ENCODE measurements around the gene PRR5L.

Gene PRR5L

GRCh38 chr11:36417154-36417553, 121.1 kb downstream of the PRR5L start:
- TF ChIP-seq POLR2A (IDR thresholded peaks at IDR 0.05; ENCODE audit: low read depth, low read length): no peak
- TF ChIP-seq TAF1 (IDR thresholded peaks at IDR 0.05; ENCODE audit: borderline replicate concordance, low read depth, low read length): no peak
- no peak for TF ChIP-seq POLR2AphosphoS5 (IDR thresholded peaks at IDR 0.05; ENCODE audit: low read depth, low read length)
- FAIRE-seq: peak; percentile 30
- DNase-seq (ENCODE audit: insufficient read length): no peak

- DNase-seq (ENCODE audit: insufficient read length): no peak
- TF ChIP-seq POLR2A (IDR thresholded peaks at IDR 0.05; ENCODE audit: low read depth, low read length): no peak
- FAIRE-seq: no peak
Measured at GRCh38 chr11:36419791-36420424, 123.8 kb downstream of the PRR5L start.

- DNase-seq (ENCODE audit: insufficient read length) (no peak), FAIRE-seq (no peak)
- TF ChIP-seq POLR2A (IDR thresholded peaks at IDR 0.05; ENCODE audit: low read depth, low read length): no peak
- no peak for TF ChIP-seq POLR2AphosphoS5 (IDR thresholded peaks at IDR 0.05; ENCODE audit: low read depth, low read length)
- TF ChIP-seq TAF1 (IDR thresholded peaks at IDR 0.05; ENCODE audit: borderline replicate concordance, low read depth, low read length): no peak
Measured at GRCh38 chr11:36421546-36422155, 125.6 kb downstream of the PRR5L start.

GRCh38 chr11:36425561-36426081, 129.5 kb downstream of the PRR5L start:
- TF ChIP-seq TAF1 (IDR thresholded peaks at IDR 0.05; ENCODE audit: borderline replicate concordance, low read depth, low read length) (no peak), POLR2A (IDR thresholded peaks at IDR 0.05; ENCODE audit: low read depth, low read length) (no peak), POLR2AphosphoS5 (IDR thresholded peaks at IDR 0.05; ENCODE audit: low read depth, low read length) (no peak)
- FAIRE-seq (no peak), DNase-seq (ENCODE audit: insufficient read length) (no peak)

DNA sequence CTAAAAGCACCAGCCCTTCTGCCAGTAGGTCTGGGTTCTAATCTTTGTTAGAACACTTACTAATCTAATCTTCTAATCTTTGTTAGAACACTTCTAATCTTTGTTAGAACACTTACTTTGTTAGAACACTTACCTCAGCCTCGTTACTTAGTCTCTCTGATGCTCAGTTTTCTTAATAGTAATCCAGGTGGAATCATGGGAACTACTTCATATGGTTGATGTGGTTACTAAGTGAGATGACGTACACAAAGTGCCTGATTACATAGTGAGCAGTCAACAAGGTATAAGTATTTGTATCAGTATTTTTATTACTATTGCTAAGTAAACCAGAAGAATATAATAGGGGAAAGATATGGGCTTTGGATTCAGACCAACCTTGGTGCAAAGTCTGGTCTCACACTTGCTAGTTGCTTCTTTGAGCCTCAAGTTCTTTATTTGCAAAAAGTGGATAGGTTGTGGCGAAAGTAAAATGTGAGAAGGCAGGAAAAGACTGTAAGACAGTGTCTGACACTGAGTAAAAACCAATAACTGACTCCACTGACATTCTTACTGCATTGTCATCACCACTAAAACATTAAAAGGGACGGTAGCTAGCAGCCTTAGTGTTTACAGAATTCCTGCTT, 130.2 kb downstream of the PRR5L start:
- FAIRE-seq (no peak), DNase-seq (ENCODE audit: insufficient read length) (no peak)
- TF ChIP-seq POLR2A (IDR thresholded peaks at IDR 0.05; ENCODE audit: low read depth, low read length): no peak
- no peak for TF ChIP-seq POLR2AphosphoS5 (IDR thresholded peaks at IDR 0.05; ENCODE audit: low read depth, low read length)

DNA sequence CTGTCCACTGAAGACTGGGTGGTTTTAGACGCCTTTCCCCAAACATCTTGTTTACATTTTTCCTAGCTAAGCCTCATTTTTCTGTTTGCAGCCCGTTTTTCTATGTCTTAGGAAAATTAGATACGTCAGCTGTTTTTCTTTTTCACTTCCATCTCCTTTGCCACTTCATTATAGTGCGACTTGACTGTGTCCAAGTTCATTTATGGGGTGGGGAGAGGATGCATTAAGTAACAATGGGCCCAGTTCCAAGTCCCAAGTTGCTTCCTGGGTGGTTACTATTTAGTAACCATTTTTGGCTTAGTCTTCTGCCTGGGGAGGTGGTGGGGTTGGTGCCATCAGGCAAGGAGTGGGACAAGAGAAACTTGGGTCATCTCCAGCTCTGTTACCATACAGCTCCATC, 131.0 kb downstream of the PRR5L start:
- FAIRE-seq (no peak), DNase-seq (ENCODE audit: insufficient read length) (no peak)
- TF ChIP-seq POLR2A (IDR thresholded peaks at IDR 0.05; ENCODE audit: low read depth, low read length): no peak
- no peak for TF ChIP-seq POLR2AphosphoS5 (IDR thresholded peaks at IDR 0.05; ENCODE audit: low read depth, low read length)
- TF ChIP-seq TAF1 (IDR thresholded peaks at IDR 0.05; ENCODE audit: borderline replicate concordance, low read depth, low read length): no peak

DNA sequence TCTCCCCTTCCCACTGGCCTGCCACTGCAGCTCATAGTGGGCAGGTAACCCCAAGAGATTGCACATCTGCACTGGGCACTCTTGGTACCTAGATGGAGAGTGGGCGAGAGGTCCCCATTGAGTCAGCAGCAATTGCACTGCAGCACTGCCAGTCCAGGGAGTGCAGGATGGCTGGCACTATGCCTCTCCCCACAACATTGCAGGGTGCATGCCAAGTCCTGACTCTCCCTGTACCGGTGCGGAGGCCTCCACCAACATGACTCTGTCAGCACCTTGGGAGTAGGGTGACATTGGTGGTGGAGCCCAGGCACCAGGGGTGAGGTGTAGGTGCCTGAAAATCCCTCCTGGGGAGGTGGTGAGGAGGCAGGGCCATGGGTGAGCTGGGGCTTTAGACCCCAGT, 131.8 kb downstream of the PRR5L start:
- DNase-seq (ENCODE audit: insufficient read length) (no peak), FAIRE-seq (peak; percentile 5)
- TF ChIP-seq POLR2A (IDR thresholded peaks at IDR 0.05; ENCODE audit: low read depth, low read length) (no peak), TAF1 (IDR thresholded peaks at IDR 0.05; ENCODE audit: borderline replicate concordance, low read depth, low read length) (no peak), POLR2AphosphoS5 (IDR thresholded peaks at IDR 0.05; ENCODE audit: low read depth, low read length) (no peak)

DNA sequence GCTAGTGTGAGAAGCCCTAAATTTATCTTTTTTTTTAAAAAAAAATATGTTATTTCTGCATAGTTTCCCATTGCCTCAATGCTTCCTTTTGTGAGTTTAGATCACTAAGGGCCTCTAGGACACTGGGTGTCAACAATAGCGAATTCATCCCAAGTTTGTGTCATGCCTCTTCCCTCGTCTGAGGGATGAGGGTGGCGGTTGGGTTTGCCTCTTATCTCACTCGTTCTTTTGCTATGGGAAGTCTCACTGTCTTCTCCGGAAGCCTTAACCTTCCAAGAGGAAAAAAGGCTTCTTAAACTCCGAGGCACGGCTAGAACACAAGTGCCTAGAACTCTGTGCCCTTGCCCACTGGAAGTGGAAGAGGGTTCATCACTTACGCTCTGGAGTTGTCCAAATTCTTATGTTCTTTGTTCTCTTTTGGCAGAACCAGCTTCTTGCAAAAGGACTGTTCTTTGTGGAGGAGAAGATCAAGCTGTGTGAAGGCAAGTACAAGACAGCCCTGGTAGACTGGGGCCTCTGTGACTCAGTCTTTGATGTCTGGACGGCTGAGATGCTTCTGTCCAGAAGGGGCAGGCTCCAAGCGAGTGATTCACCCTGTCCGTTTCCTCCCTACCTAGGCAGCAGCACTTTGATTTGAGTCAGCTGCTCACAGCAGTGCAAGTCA, 135.5 kb downstream of the PRR5L start:
- FAIRE-seq (peak; percentile 24), DNase-seq (ENCODE audit: insufficient read length) (no peak)
- TF ChIP-seq POLR2A (IDR thresholded peaks at IDR 0.05; ENCODE audit: low read depth, low read length) (no peak), POLR2AphosphoS5 (IDR thresholded peaks at IDR 0.05; ENCODE audit: low read depth, low read length) (no peak), TAF1 (IDR thresholded peaks at IDR 0.05; ENCODE audit: borderline replicate concordance, low read depth, low read length) (no peak)

- no peak for TF ChIP-seq POLR2AphosphoS5 (IDR thresholded peaks at IDR 0.05; ENCODE audit: low read depth, low read length)
- FAIRE-seq (no peak), DNase-seq (ENCODE audit: insufficient read length) (no peak)
Measured at GRCh38 chr11:36432093-36432469, 136.0 kb downstream of the PRR5L start.

GRCh38 chr11:36432738-36433137, 136.7 kb downstream of the PRR5L start:
- DNase-seq (ENCODE audit: insufficient read length) (no peak), FAIRE-seq (no peak)
- TF ChIP-seq POLR2A (IDR thresholded peaks at IDR 0.05; ENCODE audit: low read depth, low read length) (no peak), TAF1 (IDR thresholded peaks at IDR 0.05; ENCODE audit: borderline replicate concordance, low read depth, low read length) (no peak), POLR2AphosphoS5 (IDR thresholded peaks at IDR 0.05; ENCODE audit: low read depth, low read length) (no peak)

DNA sequence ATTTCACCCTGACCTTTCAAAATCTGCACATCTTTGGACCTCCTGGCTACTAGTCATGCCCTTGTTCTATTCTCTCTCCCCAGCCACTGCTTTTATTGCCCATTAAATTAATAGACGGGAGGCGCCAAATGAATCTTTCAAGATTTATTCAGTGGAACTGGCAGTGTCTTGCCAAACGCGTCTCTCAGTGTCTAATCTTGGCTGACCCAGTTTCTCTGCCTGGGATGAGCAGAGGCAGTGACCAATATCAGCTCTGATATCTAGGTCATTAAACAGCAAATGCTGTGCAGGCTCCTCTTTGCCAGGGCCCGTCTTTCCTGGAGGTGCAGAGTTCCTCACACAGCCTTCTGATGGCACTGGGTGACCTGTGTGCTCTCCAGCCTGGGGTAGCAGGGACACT, 140.0 kb downstream of the PRR5L start:
- DNase-seq (ENCODE audit: insufficient read length) (no peak), FAIRE-seq (no peak)
- TF ChIP-seq TAF1 (IDR thresholded peaks at IDR 0.05; ENCODE audit: borderline replicate concordance, low read depth, low read length): no peak
- TF ChIP-seq POLR2AphosphoS5 (IDR thresholded peaks at IDR 0.05; ENCODE audit: low read depth, low read length): no peak
- TF ChIP-seq POLR2A (IDR thresholded peaks at IDR 0.05; ENCODE audit: low read depth, low read length): no peak

DNA sequence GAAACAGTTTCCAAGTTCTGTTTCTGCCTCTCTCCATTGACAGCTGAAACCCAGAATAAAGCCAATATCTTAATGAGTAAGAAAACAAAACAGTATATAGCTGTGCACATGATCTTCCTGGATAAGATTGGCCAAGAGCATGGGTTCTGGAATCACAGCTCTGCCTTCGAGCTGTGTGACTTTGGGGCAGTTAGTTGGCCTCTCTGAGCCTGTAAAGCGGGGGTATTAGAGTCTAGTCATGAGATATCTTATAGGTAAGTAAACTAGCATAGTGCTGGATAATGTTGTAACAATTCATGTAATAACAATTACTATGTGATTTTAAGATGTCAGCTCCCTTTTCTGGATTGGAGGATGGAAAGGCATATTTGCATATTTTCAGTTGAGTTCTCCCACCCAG, 140.5 kb downstream of the PRR5L start:
- TF ChIP-seq POLR2A (IDR thresholded peaks at IDR 0.05; ENCODE audit: low read depth, low read length): no peak
- no peak for TF ChIP-seq POLR2AphosphoS5 (IDR thresholded peaks at IDR 0.05; ENCODE audit: low read depth, low read length)
- TF ChIP-seq TAF1 (IDR thresholded peaks at IDR 0.05; ENCODE audit: borderline replicate concordance, low read depth, low read length): no peak
- DNase-seq (ENCODE audit: insufficient read length) (no peak), FAIRE-seq (no peak)
